HEK293 (cell line): ENCODE data around the gene NTF4.

Experiments
- CTCF ChIA-PET: fragments of 350-600 bp; formaldehyde crosslinking; extraction: SDS; loops from one replicate; lab custom pipeline; 2021; ENCODE audit warnings: antibody characterized with exemption; lab: Yijun Ruan, JAX
- POLR2A ChIA-PET: fragments of 300-600 bp; formaldehyde crosslinking; extraction: SDS; loops from one replicate; lab custom pipeline; 2020; ENCODE audit warnings: antibody characterized with exemption, inconsistent platforms; lab: Yijun Ruan, JAX
- H3K27ac ChIP-seq: fragments of 200-500 bp; sonication (Bioruptor generic); 2 replicates; pipeline ENCODE4 v1.5.1; 2014; ENCODE audit warnings: low read depth, low read length, control low read depth, inconsistent platforms; ENCODE audit errors: extremely low read depth
- H3K36me3 ChIP-seq, 2 experiments: fragments of 200-500 bp in 1 of 2; sonication (Bioruptor generic) in 1 of 2; 1 replicate in 1 of 2; 2 replicates in 1 of 2; pipeline ENCODE4 v1.5.1; 2014 to 2017; ENCODE audit warnings: inconsistent platforms in 2 of 2, low read length in 2 of 2; ENCODE audit not compliant: control insufficient read depth in 2 of 2, insufficient read depth in 1 of 2
- H3K4me1 ChIP-seq: fragments of 200-500 bp; sonication (Bioruptor generic); 2 replicates; pipeline ENCODE4 v1.5.1; 2014; ENCODE audit warnings: mild to moderate bottlenecking, low read length, inconsistent platforms; ENCODE audit not compliant: control insufficient read depth, insufficient read depth
- H3K4me3 ChIP-seq: 2 replicates; pipeline ENCODE4 v1.5.1; 2011; ENCODE audit warnings: low read depth, mild to moderate bottlenecking, control low read depth, low read length, moderate library complexity
- H3K9me3 ChIP-seq: fragments of 200-500 bp; sonication (Bioruptor generic); 2 replicates; pipeline ENCODE4 v1.5.1; 2014; ENCODE audit warnings: low read depth, low read length, inconsistent platforms; ENCODE audit not compliant: control insufficient read depth, insufficient read depth
- BCL11B ChIP-seq: fragments of 450-650 bp; formaldehyde crosslinking; IDR thresholded peaks from 2 replicates; pipeline ENCODE4 v1.5.1; 2016; ENCODE audit warnings: low read depth, missing biosample characterization, missing genetic modification characterization
- RBAK ChIP-seq: fragments of 450-650 bp; formaldehyde crosslinking; IDR thresholded peaks from 2 replicates; pipeline ENCODE4 v1.5.1; 2016; ENCODE audit warnings: missing biosample characterization, missing genetic modification characterization
- ZBTB17 ChIP-seq: fragments of 450-650 bp; formaldehyde crosslinking; IDR thresholded peaks from 2 replicates; pipeline ENCODE4 v1.5.1; 2016; ENCODE audit warnings: missing biosample characterization, missing genetic modification characterization
- ZBTB20 ChIP-seq: fragments of 450-650 bp; formaldehyde crosslinking; IDR thresholded peaks from 2 replicates; pipeline ENCODE4 v1.5.1; 2016; ENCODE audit warnings: missing biosample characterization, missing genetic modification characterization
- ZBTB7A ChIP-seq: fragments of 450-650 bp; formaldehyde crosslinking; IDR thresholded peaks from 2 replicates; pipeline ENCODE4 v1.5.1; 2016; ENCODE audit warnings: low read depth, missing biosample characterization, missing genetic modification characterization
- ZFHX2 ChIP-seq: fragments of 450-650 bp; formaldehyde crosslinking; conservative IDR thresholded peaks from 2 replicates; pipeline ENCODE4 v1.5.1; 2016; ENCODE audit warnings: missing biosample characterization, missing genetic modification characterization
- ZNF112 ChIP-seq: fragments of 450-650 bp; formaldehyde crosslinking; IDR thresholded peaks from 2 replicates; pipeline ENCODE4 v1.5.0; 2017; ENCODE audit warnings: missing biosample characterization, missing genetic modification characterization
- ZNF133 ChIP-seq: fragments of 450-650 bp; formaldehyde crosslinking; IDR thresholded peaks from 2 replicates; pipeline ENCODE4 v1.5.1; 2016; ENCODE audit warnings: missing biosample characterization, missing genetic modification characterization
- ZNF23 ChIP-seq: fragments of 450-650 bp; formaldehyde crosslinking; IDR thresholded peaks from 2 replicates; pipeline ENCODE4 v1.5.1; 2016; ENCODE audit warnings: missing biosample characterization, missing genetic modification characterization, borderline replicate concordance
- ZNF24 ChIP-seq: fragments of 450-650 bp; formaldehyde crosslinking; IDR thresholded peaks from 2 replicates; pipeline ENCODE4 v1.5.1; 2016; ENCODE audit warnings: missing biosample characterization, missing genetic modification characterization
- ZNF274 ChIP-seq, 2 experiments: fragments of 200-500 bp in 1 of 2; fragments of 450-650 bp in 1 of 2; sonication (Bioruptor generic) in 1 of 2; formaldehyde crosslinking in 1 of 2; IDR thresholded peaks; 2 replicates each; pipeline versions ENCODE4 v1.5.1 to v1.6.1; 2014 to 2016; ENCODE audit warnings: borderline replicate concordance in 1 of 2, inconsistent platforms in 1 of 2, low read length in 1 of 2, missing biosample characterization in 1 of 2, missing genetic modification characterization in 1 of 2
- ZNF423 ChIP-seq: fragments of 450-650 bp; formaldehyde crosslinking; IDR thresholded peaks from 2 replicates; pipeline ENCODE4 v1.5.1; 2016; ENCODE audit warnings: missing biosample characterization, missing genetic modification characterization
- ZNF555 ChIP-seq: fragments of 450-650 bp; formaldehyde crosslinking; conservative IDR thresholded peaks from 2 replicates; pipeline ENCODE4 v1.5.1; 2017; ENCODE audit warnings: missing biosample characterization, mild to moderate bottlenecking, missing genetic modification characterization, inconsistent platforms
- ZNF623 ChIP-seq: fragments of 450-650 bp; formaldehyde crosslinking; IDR thresholded peaks from 2 replicates; pipeline ENCODE4 v1.5.1; 2016; ENCODE audit warnings: missing biosample characterization, missing genetic modification characterization
- ZNF777 ChIP-seq: fragments of 450-650 bp; formaldehyde crosslinking; IDR thresholded peaks from 2 replicates; pipeline ENCODE4 v1.5.1; 2017; ENCODE audit warnings: missing biosample characterization, missing genetic modification characterization, borderline replicate concordance
- ZNF792 ChIP-seq: fragments of 450-650 bp; formaldehyde crosslinking; IDR thresholded peaks from 2 replicates; pipeline ENCODE4 v1.5.1; 2016; ENCODE audit warnings: missing biosample characterization, missing genetic modification characterization
- ZSCAN23 ChIP-seq: fragments of 450-650 bp; formaldehyde crosslinking; IDR thresholded peaks from 2 replicates; pipeline ENCODE4 v1.5.1; 2016; ENCODE audit warnings: missing biosample characterization, missing genetic modification characterization
- TF ChIP-seq, protein P1 (sequence below): fragments of 450-650 bp; formaldehyde crosslinking; IDR thresholded peaks from 2 replicates; pipeline ENCODE4 v1.5.1; 2016; ENCODE audit warnings: missing biosample characterization, missing genetic modification characterization
- TF ChIP-seq, protein P2 (sequence below): fragments of 450-650 bp; formaldehyde crosslinking; conservative IDR thresholded peaks from 2 replicates; pipeline ENCODE4 v1.5.1; 2016; ENCODE audit warnings: low read depth, missing biosample characterization, missing genetic modification characterization
- TF ChIP-seq, protein P3 (sequence below): fragments of 450-650 bp; formaldehyde crosslinking; IDR thresholded peaks from 2 replicates; pipeline ENCODE4 v1.5.1; 2016; ENCODE audit warnings: missing biosample characterization, missing genetic modification characterization
- TF ChIP-seq, protein P4 (sequence below): fragments of 450-650 bp; formaldehyde crosslinking; IDR thresholded peaks from 2 replicates; pipeline ENCODE4 v1.5.1; 2016; ENCODE audit warnings: missing biosample characterization, missing genetic modification characterization

Gene NTF4

DNA sequence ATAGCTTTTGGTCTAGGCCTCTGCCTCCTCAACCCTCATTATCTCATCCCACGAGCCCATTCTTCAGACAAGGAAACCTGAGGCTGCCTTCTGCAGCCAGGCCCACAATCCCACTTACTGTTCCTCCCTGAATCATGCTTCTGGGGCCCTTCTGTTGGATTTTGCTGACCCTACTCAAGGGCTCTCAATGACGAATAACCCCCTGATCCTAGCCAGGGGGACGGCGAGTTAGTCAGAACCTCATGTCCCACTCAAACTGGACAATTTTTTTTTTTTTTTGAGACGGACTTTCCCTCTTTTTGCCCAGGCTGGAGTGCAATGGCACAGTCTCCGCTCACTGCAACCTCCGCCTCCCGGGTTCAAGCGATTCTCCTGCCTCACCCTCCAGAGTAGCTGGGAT is 42.5 kb downstream of the NTF4 start (continued):
- TF ChIP-seq, protein P1, sequence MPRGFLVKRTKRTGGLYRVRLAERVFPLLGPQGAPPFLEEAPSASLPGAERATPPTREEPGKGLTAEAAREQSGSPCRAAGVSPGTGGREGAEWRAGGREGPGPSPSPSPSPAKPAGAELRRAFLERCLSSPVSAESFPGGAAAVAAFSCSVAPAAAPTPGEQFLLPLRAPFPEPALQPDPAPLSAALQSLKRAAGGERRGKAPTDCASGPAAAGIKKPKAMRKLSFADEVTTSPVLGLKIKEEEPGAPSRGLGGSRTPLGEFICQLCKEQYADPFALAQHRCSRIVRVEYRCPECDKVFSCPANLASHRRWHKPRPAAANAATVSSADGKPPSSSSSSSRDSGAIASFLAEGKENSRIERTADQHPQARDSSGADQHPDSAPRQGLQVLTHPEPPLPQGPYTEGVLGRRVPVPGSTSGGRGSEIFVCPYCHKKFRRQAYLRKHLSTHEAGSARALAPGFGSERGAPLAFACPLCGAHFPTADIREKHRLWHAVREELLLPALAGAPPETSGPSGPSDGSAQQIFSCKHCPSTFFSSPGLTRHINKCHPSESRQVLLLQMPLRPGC, result no peak
- no peak for TF ChIP-seq ZNF112 (tag by site-specific recombination)
- TF ChIP-seq BCL11B, result no peak
- TF ChIP-seq, protein P2, sequence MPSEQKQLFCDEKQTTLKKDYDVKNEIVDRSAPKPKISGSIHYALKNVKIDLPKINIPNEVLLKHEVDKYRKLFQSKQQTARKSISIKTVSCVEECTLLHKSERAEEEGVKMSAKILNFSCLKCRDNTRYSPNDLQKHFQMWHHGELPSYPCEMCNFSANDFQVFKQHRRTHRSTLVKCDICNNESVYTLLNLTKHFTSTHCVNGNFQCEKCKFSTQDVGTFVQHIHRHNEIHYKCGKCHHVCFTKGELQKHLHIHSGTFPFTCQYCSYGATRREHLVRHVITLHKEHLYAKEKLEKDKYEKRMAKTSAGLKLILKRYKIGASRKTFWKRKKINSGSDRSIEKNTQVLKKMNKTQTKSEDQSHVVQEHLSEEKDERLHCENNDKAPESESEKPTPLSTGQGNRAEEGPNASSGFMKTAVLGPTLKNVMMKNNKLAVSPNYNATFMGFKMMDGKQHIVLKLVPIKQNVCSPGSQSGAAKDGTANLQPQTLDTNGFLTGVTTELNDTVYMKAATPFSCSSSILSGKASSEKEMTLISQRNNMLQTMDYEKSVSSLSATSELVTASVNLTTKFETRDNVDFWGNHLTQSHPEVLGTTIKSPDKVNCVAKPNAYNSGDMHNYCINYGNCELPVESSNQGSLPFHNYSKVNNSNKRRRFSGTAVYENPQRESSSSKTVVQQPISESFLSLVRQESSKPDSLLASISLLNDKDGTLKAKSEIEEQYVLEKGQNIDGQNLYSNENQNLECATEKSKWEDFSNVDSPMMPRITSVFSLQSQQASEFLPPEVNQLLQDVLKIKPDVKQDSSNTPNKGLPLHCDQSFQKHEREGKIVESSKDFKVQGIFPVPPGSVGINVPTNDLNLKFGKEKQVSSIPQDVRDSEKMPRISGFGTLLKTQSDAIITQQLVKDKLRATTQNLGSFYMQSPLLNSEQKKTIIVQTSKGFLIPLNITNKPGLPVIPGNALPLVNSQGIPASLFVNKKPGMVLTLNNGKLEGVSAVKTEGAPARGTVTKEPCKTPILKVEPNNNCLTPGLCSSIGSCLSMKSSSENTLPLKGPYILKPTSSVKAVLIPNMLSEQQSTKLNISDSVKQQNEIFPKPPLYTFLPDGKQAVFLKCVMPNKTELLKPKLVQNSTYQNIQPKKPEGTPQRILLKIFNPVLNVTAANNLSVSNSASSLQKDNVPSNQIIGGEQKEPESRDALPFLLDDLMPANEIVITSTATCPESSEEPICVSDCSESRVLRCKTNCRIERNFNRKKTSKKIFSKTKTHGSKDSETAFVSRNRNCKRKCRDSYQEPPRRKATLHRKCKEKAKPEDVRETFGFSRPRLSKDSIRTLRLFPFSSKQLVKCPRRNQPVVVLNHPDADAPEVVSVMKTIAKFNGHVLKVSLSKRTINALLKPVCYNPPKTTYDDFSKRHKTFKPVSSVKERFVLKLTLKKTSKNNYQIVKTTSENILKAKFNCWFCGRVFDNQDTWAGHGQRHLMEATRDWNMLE (tag by site-specific recombination), result no peak

DNA sequence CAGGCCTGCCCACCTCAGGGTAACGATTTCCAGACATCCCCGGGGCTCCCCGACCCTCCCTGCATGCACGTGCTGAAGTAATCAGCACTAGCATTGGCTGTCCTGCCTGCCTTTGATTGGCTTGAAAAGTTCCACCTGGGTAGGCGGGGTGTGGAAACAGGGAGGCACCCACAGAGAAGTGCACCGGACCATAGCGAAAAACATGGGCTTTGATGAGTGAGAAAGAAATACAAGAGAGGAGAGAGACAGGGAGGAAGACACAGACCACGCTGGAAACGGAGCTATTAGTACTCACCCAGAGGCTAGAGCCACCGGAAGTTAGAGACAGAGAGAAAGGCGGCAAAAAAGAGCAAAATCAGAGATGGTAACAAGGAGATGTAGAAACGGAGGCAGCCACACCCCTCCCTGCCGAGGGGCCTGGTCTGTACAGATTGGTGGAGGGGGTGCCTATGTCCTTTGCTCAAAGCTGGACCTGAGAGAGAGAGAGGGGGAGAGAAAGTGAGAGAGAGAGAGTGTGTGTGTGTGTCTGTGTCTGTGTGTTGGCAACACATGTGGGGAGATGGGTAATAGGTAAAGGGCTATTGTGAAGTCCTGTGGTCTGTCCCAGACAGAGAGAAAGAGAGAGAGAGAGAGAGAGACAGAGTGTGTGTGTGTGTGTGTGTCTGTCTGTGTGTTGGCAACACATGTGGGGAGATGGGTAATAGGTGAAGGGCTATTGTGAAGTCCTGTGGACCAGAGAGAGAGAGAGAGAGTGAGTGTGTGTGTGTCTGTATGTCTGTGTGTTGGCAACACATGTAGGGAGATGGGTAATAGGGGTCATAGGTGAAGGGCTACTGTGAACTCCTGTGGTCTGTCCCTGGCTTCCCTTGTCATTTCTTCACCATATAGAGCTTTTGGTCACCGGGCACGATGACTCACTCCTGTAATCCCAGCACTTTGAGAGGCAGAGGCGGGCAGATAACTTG is 43.4 kb downstream of the NTF4 start:
- Histone ChIP-seq H3K4me1 (peaks cover 8% of the 10 kb centered on the region), H3K27ac (no peak overlapping the region), H3K9me3 (no peaks in the 10 kb centered on the region), H3K4me3 (no peak overlapping the region), H3K36me3 (peaks cover 0 to 3% of the 10 kb centered on the region in 2 experiments; a peak in 2 of 3 replicates)
- ChIA-PET CTCF (interaction anchor here (0.6 to 2.6 kb wide), 7 partner anchors 21 to 178 kb away, joined by 3 to 12 read pairs (median 6); partner anchors contain the start of genes GYS1 and RUVBL2), POLR2A (interaction anchor here (0.6 to 3.4 kb wide), 3 partner anchors 28 to 659 kb away, joined by 5 to 20 read pairs (median 6); partner anchors contain the start of genes GYS1 and RUVBL2)
- TF ChIP-seq ZNF24 (tag by site-specific recombination), result peak; percentile 69; the same call in 1 of the 2 replicates
- peak; percentile 60; the same call in 1 of the 2 replicates for TF ChIP-seq ZNF777 (tag by site-specific recombination)
- no peak for TF ChIP-seq ZNF423 (tag by site-specific recombination)
- TF ChIP-seq ZNF23 (tag by site-specific recombination), result no peak
- no peak for TF ChIP-seq ZNF133 (tag by site-specific recombination)
- TF ChIP-seq ZBTB17 (tag by site-specific recombination), result peak; percentile 63
- 0 out of 2 replicates have a peak, but pooled peaks have one; percentile 12 for TF ChIP-seq ZFHX2 (tag by site-specific recombination)
- TF ChIP-seq ZNF555, result no peak
- TF ChIP-seq, protein P3, sequence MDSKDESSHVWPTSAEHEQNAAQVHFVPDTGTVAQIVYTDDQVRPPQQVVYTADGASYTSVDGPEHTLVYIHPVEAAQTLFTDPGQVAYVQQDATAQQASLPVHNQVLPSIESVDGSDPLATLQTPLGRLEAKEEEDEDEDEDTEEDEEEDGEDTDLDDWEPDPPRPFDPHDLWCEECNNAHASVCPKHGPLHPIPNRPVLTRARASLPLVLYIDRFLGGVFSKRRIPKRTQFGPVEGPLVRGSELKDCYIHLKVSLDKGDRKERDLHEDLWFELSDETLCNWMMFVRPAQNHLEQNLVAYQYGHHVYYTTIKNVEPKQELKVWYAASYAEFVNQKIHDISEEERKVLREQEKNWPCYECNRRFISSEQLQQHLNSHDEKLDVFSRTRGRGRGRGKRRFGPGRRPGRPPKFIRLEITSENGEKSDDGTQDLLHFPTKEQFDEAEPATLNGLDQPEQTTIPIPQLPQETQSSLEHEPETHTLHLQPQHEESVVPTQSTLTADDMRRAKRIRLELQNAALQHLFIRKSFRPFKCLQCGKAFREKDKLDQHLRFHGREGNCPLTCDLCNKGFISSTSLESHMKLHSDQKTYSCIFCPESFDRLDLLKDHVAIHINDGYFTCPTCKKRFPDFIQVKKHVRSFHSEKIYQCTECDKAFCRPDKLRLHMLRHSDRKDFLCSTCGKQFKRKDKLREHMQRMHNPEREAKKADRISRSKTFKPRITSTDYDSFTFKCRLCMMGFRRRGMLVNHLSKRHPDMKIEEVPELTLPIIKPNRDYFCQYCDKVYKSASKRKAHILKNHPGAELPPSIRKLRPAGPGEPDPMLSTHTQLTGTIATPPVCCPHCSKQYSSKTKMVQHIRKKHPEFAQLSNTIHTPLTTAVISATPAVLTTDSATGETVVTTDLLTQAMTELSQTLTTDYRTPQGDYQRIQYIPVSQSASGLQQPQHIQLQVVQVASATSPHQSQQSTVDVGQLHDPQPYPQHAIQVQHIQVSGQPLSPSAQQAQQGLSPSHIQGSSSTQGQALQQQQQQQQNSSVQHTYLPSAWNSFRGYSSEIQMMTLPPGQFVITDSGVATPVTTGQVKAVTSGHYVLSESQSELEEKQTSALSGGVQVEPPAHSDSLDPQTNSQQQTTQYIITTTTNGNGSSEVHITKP (tag by site-specific recombination), result peak; percentile 88
- TF ChIP-seq ZNF274 (IDR thresholded peaks at IDR 0.05; ENCODE audit: low read length), result no peak
- peak; percentile 47; the same call in 1 of the 2 replicates for TF ChIP-seq ZNF274 (tag by site-specific recombination; IDR thresholded peaks at IDR 0.05; ENCODE audit: borderline replicate concordance)
- peak; percentile 56; the same call in 1 of the 2 replicates for TF ChIP-seq RBAK
- TF ChIP-seq ZBTB7A (tag by site-specific recombination), result peak; percentile 44; the same call in 1 of the 2 replicates
- TF ChIP-seq, protein P4, sequence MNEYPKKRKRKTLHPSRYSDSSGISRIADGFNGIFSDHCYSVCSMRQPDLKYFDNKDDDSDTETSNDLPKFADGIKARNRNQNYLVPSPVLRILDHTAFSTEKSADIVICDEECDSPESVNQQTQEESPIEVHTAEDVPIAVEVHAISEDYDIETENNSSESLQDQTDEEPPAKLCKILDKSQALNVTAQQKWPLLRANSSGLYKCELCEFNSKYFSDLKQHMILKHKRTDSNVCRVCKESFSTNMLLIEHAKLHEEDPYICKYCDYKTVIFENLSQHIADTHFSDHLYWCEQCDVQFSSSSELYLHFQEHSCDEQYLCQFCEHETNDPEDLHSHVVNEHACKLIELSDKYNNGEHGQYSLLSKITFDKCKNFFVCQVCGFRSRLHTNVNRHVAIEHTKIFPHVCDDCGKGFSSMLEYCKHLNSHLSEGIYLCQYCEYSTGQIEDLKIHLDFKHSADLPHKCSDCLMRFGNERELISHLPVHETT (tag by site-specific recombination), result peak; percentile 47; the same call in 1 of the 2 replicates
- TF ChIP-seq ZBTB20, result peak; percentile 57
- peak; percentile 52; the same call in 1 of the 2 replicates for TF ChIP-seq ZSCAN23 (tag by site-specific recombination)
- peak; percentile 48; the same call in 1 of the 2 replicates for TF ChIP-seq ZNF623 (tag by site-specific recombination)
- TF ChIP-seq ZNF792 (tag by site-specific recombination), result 0 out of 2 replicates have a peak, but pooled peaks have one; percentile 43
